HepG2 (cell line): ENCODE measurements around the gene REEP3. TPM values are rescaled to one million over a fixed set of nuclear protein-coding genes. Genes with fewer than 3 reads are reported as not detected.

Experiments
- AGO2 ChIP-seq: fragments of 200-400 bp; formaldehyde crosslinking; optimal IDR thresholded peaks from 2 replicates; pipeline ENCODE3; 2017; ENCODE audit warnings: mild to moderate bottlenecking, low read depth, low read length, moderate library complexity
- ATF7 ChIP-seq, 2 experiments: fragments of 450-650 bp in 1 of 2; sonication (generic) in 1 of 2; formaldehyde crosslinking in 1 of 2; IDR thresholded peaks; 2 replicates each; pipeline versions ENCODE4 v1.4.0 to v1.6.1; 2016 to 2020; ENCODE audit warnings: antibody characterized with exemption in 1 of 2, mild to moderate bottlenecking in 1 of 2, missing genetic modification reagents in 1 of 2
- FOXA3 ChIP-seq: IDR thresholded peaks from 2 replicates; pipeline ENCODE4 v1.6.1; 2016; ENCODE audit warnings: missing genetic modification reagents, missing compliant biosample characterization
- HOMEZ ChIP-seq: IDR thresholded peaks from 2 replicates; pipeline ENCODE4 v1.6.1; 2016; ENCODE audit warnings: low read depth
- IKZF1 ChIP-seq: fragments of 450-650 bp; IDR thresholded peaks from 2 replicates; pipeline ENCODE4 v1.7.1; 2016
- NPAS2 ChIP-seq: sonication (generic); formaldehyde crosslinking; IDR thresholded peaks from 2 replicates; pipeline ENCODE4 v1.8.0; 2022; ENCODE audit warnings: mild to moderate bottlenecking, missing genetic modification reagents, borderline replicate concordance
- PAWR ChIP-seq: sonication (generic); formaldehyde crosslinking; IDR thresholded peaks from 2 replicates; pipeline ENCODE4 v1.4.0; 2020; ENCODE audit warnings: missing genetic modification reagents, mild to moderate bottlenecking, borderline replicate concordance
- PHF21A ChIP-seq: sonication (generic); formaldehyde crosslinking; IDR thresholded peaks from 2 replicates; pipeline ENCODE4 v1.5.0; 2020; ENCODE audit warnings: mild to moderate bottlenecking, missing genetic modification reagents
- POLR2G ChIP-seq: fragments of 200-400 bp; formaldehyde crosslinking; IDR thresholded peaks from 2 replicates; pipeline ENCODE4 v1.6.1; 2018; ENCODE audit warnings: mild to moderate bottlenecking, low read depth, low read length, moderate library complexity
- SIX4 ChIP-seq: sonication (generic); formaldehyde crosslinking; IDR thresholded peaks from 2 replicates; pipeline ENCODE4 v1.4.0; 2020; ENCODE audit warnings: missing genetic modification reagents
- SPEN ChIP-seq: sonication (generic); formaldehyde crosslinking; IDR thresholded peaks from 2 replicates; pipeline ENCODE4 v1.5.1; 2020; ENCODE audit warnings: low read depth, mild to moderate bottlenecking, missing genetic modification reagents
- TAF1 ChIP-seq: sonication (generic); formaldehyde crosslinking; IDR thresholded peaks from 2 replicates; pipeline ENCODE4 v1.4.0; 2020; ENCODE audit warnings: missing genetic modification reagents
- ZBTB42 ChIP-seq: sonication (generic); formaldehyde crosslinking; IDR thresholded peaks from 2 replicates; pipeline ENCODE4 v1.5.0; 2020; ENCODE audit warnings: mild to moderate bottlenecking, missing genetic modification reagents
- ZFY ChIP-seq: sonication (generic); formaldehyde crosslinking; IDR thresholded peaks from 2 replicates; pipeline ENCODE4 v1.4.0; 2020; ENCODE audit warnings: missing genetic modification reagents
- ZGPAT ChIP-seq: IDR thresholded peaks from 2 replicates; pipeline ENCODE4 v1.6.1; 2016; ENCODE audit warnings: mild to moderate bottlenecking
- ZIK1 ChIP-seq: sonication (generic); formaldehyde crosslinking; IDR thresholded peaks from 2 replicates; pipeline ENCODE4 v1.5.0; 2020; ENCODE audit warnings: mild to moderate bottlenecking, low read depth, missing genetic modification reagents, borderline replicate concordance
- ZNF256 ChIP-seq: sonication (generic); formaldehyde crosslinking; conservative IDR thresholded peaks from 2 replicates; pipeline ENCODE4 v1.4.0; 2020; ENCODE audit warnings: missing genetic modification reagents
- ZNF557 ChIP-seq: sonication (generic); formaldehyde crosslinking; IDR thresholded peaks from 2 replicates; pipeline ENCODE4 v1.4.0; 2020; ENCODE audit warnings: missing genetic modification reagents
- ZNF672 ChIP-seq: sonication (generic); formaldehyde crosslinking; IDR thresholded peaks from 2 replicates; pipeline ENCODE4 v1.8.1; 2022; ENCODE audit warnings: missing genetic modification reagents
- ZNF790 ChIP-seq: sonication (generic); formaldehyde crosslinking; IDR thresholded peaks from 2 replicates; pipeline ENCODE4 v1.8.0; 2022; ENCODE audit warnings: missing genetic modification reagents, mild to moderate bottlenecking, borderline replicate concordance
- ZSCAN29 ChIP-seq: sonication (generic); formaldehyde crosslinking; conservative IDR thresholded peaks from 2 replicates; pipeline ENCODE4 v1.4.0; 2020; ENCODE audit warnings: mild to moderate bottlenecking, missing genetic modification reagents
- ZSCAN31 ChIP-seq: sonication (generic); formaldehyde crosslinking; IDR thresholded peaks from 2 replicates; pipeline ENCODE4 v1.5.0; 2020; ENCODE audit warnings: low read depth, mild to moderate bottlenecking, missing genetic modification reagents
- polyA plus RNA-seq, 8 experiments: library from polyadenylated mRNA; depleted of rRNA in 3 of 8; stranded (reverse) in 7 of 8; unstranded in 1 of 8; fragments of >200 nt; fragmentation: Illumina TruSeq in 4 of 8; extraction: Trizol in 4 of 8; gene quantifications; 2 replicates each; pipeline versions ENCODE4 v1.2.1 to v1.2.3, GENCODE V29; 2011 to 2016; ENCODE audit warnings: low read depth in 4 of 8, missing spikeins in 1 of 8, mixed read lengths in 1 of 8; ENCODE audit not compliant: insufficient read depth in 1 of 8
- total RNA-seq, 5 experiments: library from RNA; depleted of rRNA; stranded (reverse); fragments of >200 nt; fragmentation: Illumina TruSeq; extraction: Trizol; gene quantifications; 2 replicates each; pipeline ENCODE4 v1.2.3, GENCODE V29; 2016; ENCODE audit warnings: low read depth in 1 of 5
- TF ChIP-seq, protein P1 (sequence below): sonication (generic); formaldehyde crosslinking; IDR thresholded peaks from 2 replicates; pipeline ENCODE4 v1.8.0; 2022; ENCODE audit warnings: missing genetic modification reagents, mild to moderate bottlenecking, borderline replicate concordance
- TF ChIP-seq, protein P2 (sequence below): IDR thresholded peaks from 2 replicates; pipeline ENCODE4 v1.6.1; 2016

The REEP3 gene
- total and polyA plus RNA-seq, 2 of the 13 experiments (the other 11 are each of a cell fraction or from before 2014, with no cell fraction given), result 7.1 to 31.4 TPM

GRCh38 chr10:63520500-63521415, at the start of gene REEP3 (continued):
- TF ChIP-seq FOXA3 (CRISPR knock-in tag), result no peak; the same call in 1 of the 2 replicates
- peak; percentile 76 for TF ChIP-seq PHF21A (CRISPR knock-in tag)
- TF ChIP-seq ZIK1 (CRISPR knock-in tag), result 0 out of 2 replicates have a peak, but pooled peaks have one; percentile 0
- TF ChIP-seq HOMEZ (CRISPR knock-in tag), result peak; percentile 72
- TF ChIP-seq ZSCAN31 (CRISPR knock-in tag), result peak; percentile 28; the same call in 1 of the 2 replicates
- peak; percentile 18 for TF ChIP-seq AGO2
- TF ChIP-seq ZNF790, result no peak
- TF ChIP-seq ATF7 (IDR thresholded peaks at IDR 0.05), result no peak
- no peak for TF ChIP-seq ATF7 (CRISPR knock-in tag; IDR thresholded peaks at IDR 0.05)
- TF ChIP-seq ZSCAN29 (CRISPR knock-in tag), result no peak
- TF ChIP-seq IKZF1, result no peak
- TF ChIP-seq, protein P1, sequence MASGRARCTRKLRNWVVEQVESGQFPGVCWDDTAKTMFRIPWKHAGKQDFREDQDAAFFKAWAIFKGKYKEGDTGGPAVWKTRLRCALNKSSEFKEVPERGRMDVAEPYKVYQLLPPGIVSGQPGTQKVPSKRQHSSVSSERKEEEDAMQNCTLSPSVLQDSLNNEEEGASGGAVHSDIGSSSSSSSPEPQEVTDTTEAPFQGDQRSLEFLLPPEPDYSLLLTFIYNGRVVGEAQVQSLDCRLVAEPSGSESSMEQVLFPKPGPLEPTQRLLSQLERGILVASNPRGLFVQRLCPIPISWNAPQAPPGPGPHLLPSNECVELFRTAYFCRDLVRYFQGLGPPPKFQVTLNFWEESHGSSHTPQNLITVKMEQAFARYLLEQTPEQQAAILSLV, result peak; percentile 29; the same call in 1 of the 2 replicates
- TF ChIP-seq, protein P2, sequence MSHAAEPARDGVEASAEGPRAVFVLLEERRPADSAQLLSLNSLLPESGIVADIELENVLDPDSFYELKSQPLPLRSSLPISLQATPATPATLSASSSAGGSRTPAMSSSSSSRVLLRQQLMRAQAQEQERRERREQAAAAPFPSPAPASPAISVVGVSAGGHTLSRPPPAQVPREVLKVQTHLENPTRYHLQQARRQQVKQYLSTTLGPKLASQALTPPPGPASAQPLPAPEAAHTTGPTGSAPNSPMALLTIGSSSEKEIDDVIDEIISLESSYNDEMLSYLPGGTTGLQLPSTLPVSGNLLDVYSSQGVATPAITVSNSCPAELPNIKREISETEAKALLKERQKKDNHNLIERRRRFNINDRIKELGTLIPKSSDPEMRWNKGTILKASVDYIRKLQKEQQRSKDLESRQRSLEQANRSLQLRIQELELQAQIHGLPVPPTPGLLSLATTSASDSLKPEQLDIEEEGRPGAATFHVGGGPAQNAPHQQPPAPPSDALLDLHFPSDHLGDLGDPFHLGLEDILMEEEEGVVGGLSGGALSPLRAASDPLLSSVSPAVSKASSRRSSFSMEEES (CRISPR knock-in tag), result 0 out of 2 replicates have a peak, but pooled peaks have one; percentile 57
- peak; percentile 41; the same call in 1 of the 2 replicates for TF ChIP-seq ZGPAT (CRISPR knock-in tag)
- TF ChIP-seq ZNF557 (CRISPR knock-in tag), result 0 out of 2 replicates have a peak, but pooled peaks have one; percentile 58
- peak; percentile 70 for TF ChIP-seq TAF1
- no peak for TF ChIP-seq NPAS2 (CRISPR knock-in tag)
- TF ChIP-seq ZBTB42 (CRISPR knock-in tag), result 0 out of 2 replicates have a peak, but pooled peaks have one; percentile 25
- peak; percentile 85; the same call in 1 of the 2 replicates for TF ChIP-seq ZFY (CRISPR knock-in tag)
- TF ChIP-seq ZNF256 (CRISPR knock-in tag), result no peak
- peak; percentile 73 for TF ChIP-seq POLR2G
- 0 out of 2 replicates have a peak, but pooled peaks have one; percentile 8 for TF ChIP-seq ZNF672 (CRISPR knock-in tag)
- TF ChIP-seq SIX4 (CRISPR knock-in tag), result no peak
- no peak for TF ChIP-seq PAWR
- 0 out of 2 replicates have a peak, but pooled peaks have one; percentile 15 for TF ChIP-seq SPEN (CRISPR knock-in tag)
